HG02840 (cell line): ENCODE data around the gene ENDOV.
"Not testable (repeated sequence)": the region's sequence is repeated elsewhere in the genome, so short reads cannot be mapped to it uniquely, and the experiment has no call there.

Experiments used
- ATAC-seq: cut with Tn5 transposase; IDR thresholded peaks from one replicate; pipeline ENCODE4 v1.9.1; 2021; ENCODE audit warnings: mild to moderate bottlenecking, moderate library complexity, moderate number of reproducible peaks; ENCODE audit not compliant: unreplicated experiment, low FRiP score

The ENDOV gene

DNA sequence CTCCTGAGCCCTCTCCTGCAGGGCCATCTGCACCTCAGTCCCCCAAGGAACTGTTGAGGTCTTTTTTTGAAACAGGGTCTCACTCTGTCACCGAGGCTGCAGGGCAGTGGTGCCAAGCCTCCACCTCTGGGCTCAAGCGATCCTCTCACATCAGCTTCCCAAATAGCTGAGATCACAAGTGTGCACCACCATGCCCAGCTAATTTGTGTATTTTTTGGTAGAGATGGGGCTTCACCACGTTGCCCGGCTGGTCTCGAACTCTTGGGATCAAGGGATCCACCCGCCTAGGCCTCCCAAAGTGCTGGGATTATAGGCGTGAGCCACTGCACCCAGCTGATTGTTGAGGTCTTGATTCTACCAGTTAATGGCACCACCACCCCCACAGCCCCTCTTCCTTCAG, 27.9 kb upstream of the ENDOV start:
- ATAC-seq: no peak

DNA sequence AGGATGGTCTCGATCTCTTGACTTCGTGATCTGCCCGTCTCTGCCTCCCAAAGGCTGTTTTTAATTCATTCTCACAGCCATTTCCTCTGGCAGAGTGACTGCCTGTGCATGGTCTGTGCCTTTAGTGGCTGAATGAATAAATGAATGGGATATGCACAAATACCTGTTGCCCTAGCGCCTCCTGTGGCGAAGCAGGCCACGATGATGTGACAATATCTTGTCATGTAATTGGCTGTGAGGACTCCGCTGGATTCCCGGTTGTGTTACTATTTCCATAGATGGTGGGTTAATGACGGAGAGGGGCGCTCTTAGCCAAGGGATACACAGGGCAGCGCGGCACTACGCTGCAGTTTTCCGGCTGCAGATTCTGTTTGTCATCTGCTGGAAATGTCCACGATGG, 26.8 kb upstream of the ENDOV start:
- no peak for ATAC-seq

DNA sequence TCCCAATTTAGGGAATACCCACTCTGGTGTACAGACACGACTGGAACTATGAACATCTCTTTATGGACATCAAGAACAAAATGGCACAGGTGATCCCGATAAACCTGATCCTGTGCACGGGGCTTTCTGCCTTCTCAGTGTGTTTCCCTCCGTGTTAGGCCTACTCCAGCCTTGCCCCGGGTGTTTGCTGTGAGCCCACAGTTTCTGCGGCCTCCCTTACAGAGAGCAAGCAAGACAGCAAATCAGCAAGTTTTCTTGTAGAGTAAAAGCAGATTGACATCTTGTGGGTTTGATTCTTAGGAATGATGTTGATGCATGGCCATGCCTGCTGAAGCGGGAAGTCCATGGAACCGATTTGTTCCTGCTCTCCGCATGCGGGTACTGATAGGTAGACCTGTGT, 26.4 kb upstream of the ENDOV start:
- ATAC-seq: no peak

DNA sequence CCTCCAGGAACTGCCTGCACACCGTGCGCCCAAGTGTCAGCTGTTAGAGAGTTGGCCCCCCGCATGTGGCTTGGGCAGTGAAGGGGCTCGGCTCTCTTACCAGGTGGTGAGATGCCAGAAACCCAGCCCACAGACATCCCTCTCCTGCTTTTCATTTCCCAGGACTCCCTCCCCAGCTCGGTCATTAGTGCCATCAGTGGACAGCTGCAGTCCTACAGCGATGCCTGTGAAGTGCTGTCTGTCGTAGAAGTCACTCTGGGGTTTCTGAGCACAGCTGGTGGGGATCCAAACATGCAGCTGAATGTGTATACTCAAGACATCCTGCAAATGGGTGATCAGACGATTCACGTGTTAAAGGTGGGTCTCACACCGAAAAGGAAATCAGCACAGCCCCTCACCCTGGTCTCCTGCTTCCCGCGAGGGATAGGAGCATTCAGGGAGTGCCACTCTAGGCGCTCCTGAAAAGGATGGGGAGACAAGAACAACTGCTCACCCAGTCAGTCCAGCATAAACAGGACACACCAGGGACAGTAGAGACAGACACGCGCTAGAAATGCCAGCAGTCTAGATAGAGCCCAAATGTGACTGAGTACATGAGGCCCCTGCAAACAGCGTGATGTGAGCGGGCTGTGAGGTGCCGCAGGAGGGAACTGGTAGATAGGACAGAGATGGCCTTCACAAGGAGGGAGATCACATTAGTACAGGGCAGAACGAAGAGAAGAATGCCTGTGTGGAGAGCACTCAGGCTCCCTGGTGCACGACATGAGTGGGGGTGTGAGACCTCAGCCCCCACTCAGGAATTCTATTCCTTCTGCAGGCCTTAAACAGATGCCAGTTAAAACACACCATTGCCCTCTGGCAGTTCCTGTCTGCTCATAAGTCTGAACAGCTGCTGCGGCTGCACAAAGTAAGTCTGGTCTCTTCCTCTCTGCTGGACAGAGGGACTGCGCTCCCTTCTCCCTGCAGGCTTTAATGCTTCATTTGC, 25.7 kb upstream of the ENDOV start:
- ATAC-seq: no peak

- ATAC-seq: no peak
These were observed 21.6 kb upstream of the ENDOV start for GRCh38 chr17:80393241-80393890.

DNA sequence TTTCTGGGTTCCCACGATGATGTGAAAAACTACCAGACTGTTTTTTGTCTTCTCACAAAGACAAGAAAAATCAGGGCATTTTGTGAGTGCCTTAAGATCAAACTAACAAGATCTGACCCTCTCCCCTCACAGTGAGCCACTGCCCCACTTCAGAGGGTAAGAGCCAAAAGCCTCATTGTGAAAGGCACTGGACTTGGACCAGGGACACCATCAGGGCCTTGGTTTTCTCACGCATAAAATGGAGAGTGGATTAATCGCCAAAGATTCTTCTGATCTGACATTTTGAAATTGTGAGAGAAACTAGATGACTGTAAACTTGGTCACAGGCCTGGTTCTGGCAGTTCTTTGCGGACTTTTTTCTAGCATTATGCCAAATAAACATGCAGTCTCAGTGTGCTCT, 21.0 kb upstream of the ENDOV start:
- no peak for ATAC-seq

DNA sequence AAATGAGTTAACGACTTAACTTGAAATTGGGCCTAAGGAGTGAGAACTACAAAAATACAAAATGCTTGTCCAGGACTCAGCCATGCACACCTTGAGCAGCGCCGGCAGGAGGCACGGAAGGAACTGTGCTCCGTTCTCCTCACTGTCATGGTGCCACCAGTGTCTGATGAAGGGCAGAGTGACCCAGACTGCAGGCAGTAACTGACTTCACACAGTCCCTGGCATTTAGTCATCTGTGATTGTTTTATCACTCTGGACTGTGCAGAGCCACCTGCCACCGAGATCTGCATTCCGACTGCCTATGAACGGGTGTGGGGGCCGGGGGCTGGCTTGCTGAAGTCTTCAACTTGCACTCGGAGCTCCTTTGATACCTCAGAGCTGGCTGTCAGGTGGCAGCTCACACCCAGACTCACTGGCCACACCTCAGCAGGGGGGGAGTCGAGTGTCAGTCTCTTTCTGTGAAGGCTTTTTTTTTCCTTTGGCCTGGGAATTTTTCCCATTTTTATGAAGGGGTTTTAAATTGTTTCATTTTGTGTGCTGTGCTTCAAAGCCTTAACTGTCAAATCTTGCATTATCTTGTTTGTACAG, 20.2 kb upstream of the ENDOV start:
- ATAC-seq: no peak

- ATAC-seq: no peak
These were observed 19.4 kb upstream of the ENDOV start for GRCh38 chr17:80395402-80396151.

DNA sequence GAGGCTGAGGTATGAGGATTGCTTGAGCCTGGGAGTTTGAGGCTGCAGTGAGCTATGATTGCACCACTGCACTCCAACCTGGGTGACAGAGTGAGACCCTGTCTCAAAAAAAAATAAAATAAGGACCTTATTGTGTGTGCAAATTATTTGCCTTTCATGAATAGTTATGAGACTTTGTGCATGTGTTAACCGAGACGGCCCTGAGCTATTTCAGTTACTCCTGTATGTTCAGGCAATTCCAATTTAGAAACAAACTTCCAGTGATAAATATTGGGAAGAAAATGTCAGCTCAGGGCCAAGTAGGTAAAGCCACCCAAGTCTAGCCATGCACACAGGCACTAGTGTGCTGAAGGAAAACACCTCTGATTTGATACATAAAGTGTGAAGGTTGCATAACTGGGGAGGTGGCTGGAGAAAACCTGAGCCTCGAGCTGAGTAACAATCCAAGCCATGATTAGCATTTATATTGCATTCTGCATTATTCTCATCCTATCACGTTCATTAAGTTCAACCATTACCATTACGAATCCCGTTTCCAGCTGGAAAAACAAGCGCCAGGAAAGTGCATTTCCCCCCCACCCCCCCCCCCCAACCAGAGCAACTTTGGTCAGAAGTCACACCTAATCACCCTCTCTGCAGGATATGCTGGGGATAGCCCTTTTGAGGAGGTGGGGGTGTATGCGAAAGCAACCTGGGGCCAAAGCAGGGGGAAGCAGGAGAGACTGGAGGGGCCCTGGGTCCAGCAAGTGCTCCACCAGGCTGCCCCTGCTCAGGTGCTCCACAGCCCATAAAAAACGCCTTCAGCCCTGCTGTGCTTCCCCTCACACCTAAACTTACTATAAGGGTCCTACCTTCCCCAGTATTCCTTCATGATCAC, 18.6 kb upstream of the ENDOV start:
- ATAC-seq: no peak

DNA sequence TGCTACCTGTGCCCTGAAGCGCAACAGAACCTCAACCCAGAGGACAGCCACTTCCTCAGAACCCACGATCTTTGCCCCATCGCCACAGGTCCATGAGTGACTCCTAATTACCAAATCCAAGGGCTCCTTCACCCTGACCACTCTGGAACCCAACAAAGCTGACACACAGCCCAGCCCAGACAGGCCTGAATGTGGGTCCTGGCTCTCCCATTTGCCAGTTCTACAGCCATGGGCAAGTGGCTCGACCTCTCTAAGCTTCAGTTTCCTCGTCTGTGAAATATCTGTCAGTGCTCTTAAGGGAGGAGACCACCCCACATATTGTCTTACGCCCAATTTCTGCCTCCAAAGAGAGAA, 18.0 kb upstream of the ENDOV start:
- ATAC-seq: no peak

DNA sequence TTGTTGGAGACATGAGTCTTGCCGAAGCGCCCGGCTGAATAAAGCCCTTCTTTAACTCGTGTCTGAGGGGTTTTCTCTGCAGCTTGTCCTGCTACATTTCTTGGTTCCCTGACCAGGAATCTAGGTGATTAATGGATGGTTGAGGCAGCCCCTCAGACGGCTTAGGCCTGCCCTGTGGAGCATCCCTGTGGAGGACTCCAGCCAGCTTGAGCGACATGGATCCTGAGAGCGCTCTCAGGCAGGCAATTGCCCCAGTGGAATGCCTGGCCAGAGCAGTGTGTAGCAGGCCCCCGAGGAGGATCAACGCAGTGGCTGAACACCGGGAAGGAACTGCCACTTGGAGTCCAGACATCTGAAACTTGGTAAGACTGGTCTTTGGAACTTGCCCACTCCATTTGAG, 17.3 kb upstream of the ENDOV start:
- ATAC-seq: no peak

- not testable (repeated sequence) for ATAC-seq
These were observed 13.9 kb upstream of the ENDOV start for GRCh38 chr17:80401086-80401485.

- ATAC-seq: not testable (repeated sequence)
These were observed 12.9 kb upstream of the ENDOV start for GRCh38 chr17:80402102-80402501.

- no peak for ATAC-seq
These were observed 12.0 kb upstream of the ENDOV start for GRCh38 chr17:80402959-80403358.

DNA sequence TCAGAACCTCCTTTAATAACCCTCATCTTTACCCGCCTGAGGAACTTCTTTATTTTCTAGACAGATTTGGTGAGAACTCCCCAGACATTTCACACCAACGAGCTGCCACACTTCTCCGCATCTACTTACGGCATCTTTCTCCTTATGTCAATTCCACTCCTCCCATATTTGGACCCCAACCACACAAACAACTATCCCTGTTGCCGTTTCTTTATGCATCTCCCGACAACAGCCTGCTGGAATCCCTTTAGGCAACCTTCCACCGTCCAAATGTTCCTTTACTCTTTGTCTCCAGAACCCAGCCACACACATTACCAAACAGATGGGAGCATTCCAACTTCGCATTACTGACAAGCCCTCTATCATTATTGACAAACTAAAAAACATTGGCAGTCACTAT, 8.8 kb upstream of the ENDOV start:
- no peak for ATAC-seq

DNA sequence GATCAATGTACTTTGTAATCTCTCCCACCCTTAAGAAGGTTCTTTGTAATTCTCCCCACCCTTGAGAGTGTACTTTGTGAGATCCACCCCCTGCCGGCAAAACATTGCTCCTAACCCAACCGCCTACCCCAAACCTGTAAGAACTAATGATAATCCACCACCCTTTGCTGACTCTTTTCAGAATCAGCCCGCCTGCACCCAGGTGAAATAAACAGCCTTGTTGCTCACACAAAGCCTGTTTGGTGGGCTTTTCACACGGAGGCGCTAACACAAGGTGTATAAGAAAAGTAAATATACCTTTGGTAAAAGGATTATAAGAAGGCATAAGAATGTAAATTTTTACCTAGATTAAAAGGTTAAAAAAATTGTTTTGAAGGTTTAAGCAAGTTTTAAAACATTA, 7.0 kb upstream of the ENDOV start:
- ATAC-seq: not testable (repeated sequence)

- no peak for ATAC-seq
These were observed 6.1 kb upstream of the ENDOV start for GRCh38 chr17:80408872-80409271.

GRCh38 chr17:80409626-80410025, 5.3 kb upstream of the ENDOV start:
- no peak for ATAC-seq

GRCh38 chr17:80410441-80411087, 4.4 kb upstream of the ENDOV start:
- ATAC-seq: not testable (repeated sequence)
